Stimulated activated CD4-positive, alpha-beta T cell treated with anti-CD3 and anti-CD28 coated beads, TNF-alpha, amount 100 ng/mL, for 48 hours (primary cell): ENCODE results near the gene CACNA2D2.

Source experiments
- DNase-seq, 3 donors: peaks; one replicate each; pipeline ENCODE4 v3.0.0-alpha.2; 2020; ENCODE audit warnings: low read depth in 3 of 3

The CACNA2D2 gene

DNA sequence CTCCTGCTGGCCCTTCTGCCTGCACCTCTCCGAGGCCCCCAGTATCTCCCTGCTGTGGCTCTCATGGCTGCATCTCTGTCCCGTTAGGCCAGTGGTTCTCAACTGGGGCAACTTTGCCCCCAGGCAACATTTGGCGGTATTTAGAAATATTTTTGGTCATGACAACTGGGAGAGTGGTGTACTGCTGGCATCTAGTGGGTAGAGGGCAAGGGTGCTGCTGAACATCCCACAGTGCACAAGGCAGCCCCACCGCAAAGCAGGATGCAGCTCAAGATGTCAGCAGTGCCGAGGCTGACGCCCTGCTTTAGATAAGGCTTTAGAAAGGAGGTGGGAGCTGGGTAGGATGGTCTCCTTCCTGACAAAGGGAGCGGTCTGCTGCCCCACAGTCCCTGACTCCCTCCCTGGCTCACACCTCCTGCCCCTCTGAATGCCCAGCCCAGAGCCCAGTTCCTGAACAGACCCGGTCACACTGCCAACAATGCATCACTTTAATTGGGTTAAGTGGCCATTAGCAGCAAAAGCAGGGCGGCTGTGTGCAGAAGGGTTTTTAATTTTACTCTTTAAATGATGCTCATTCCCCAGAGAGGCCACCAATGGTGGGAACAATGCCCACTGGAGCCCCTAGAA, 75.3 kb downstream of the CACNA2D2 start:
- DNase-seq, result no peak

DNA sequence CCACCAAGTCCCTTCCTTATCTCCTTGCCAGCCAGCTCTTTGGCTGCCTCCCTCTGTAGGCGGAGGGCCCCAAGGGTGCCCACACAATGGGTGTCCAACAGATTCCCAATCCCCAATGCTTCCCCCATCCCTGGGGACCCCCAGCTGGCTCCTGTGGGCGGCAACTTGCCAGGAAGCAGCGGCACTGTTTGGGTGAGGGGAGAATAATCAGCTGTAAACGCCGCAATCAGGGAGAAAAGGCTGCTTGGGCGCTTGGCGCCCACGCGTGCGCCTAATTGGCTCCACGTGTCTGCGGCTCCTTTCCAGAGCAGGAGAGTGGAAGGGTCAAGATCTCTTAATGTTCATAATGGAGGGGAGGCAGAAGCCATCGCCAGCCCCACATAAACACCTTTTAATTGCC, 76.2 kb downstream of the CACNA2D2 start:
- no peak for DNase-seq

DNA sequence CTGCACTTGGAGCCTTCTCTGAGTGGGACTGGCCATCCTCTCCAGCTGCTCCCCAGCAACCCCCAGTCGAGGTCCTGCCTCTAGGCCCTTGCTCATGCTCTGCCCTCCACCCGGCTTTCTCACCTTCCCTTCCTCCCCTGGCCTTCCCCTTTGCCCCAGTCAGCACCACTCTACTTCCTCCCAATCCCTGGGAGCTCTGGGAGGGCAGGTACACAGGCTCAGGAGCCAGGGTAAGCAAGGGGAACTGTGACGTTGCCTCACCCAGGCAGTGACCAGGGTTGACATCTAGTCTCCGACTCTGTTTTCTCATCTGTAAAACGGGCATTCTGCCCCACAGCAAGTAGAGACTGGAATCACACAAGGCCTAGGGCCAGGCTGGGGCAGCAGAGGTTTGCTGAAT, 77.5 kb downstream of the CACNA2D2 start:
- DNase-seq, result no peak

DNA sequence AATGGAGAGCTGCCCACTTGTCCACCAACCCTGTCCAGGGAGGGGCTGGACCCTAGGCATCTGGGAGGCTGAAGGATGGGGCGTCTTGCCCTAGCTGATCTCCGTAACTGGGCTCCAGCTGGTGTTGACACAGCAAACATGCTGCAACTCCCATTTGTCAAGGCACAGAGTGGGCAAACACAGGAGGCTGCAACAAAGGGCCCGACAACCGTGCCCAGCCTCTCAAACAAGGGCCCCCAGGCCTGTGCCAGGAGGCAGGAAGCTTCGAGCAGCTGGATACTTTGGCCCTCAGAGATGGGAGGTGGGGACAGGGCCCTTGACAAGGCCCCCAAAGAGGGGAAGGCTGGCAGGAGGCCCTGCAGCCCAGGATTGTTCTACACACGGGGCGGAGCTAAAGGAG, 79.9 kb downstream of the CACNA2D2 start:
- no peak for DNase-seq

DNA sequence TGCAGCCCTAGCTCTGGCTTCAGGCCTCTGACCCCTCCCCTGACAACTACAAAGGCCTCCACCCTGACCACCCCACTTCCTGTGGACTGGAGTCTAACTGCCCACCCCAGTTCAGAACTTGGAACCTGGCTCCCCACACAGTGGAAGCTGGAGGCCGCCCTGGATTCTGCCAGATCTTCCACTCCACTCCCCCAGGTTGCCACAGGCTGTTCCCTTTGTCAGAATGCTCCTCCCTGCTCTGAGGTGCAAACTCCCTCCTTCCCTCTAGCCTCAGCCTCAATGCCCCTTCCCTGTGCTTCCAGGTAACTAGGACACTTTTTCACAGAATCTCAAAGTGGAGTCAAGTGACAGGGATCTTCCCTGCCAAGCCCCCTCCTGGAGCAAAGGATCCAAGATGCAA, 81.3 kb downstream of the CACNA2D2 start:
- no peak for DNase-seq

DNA sequence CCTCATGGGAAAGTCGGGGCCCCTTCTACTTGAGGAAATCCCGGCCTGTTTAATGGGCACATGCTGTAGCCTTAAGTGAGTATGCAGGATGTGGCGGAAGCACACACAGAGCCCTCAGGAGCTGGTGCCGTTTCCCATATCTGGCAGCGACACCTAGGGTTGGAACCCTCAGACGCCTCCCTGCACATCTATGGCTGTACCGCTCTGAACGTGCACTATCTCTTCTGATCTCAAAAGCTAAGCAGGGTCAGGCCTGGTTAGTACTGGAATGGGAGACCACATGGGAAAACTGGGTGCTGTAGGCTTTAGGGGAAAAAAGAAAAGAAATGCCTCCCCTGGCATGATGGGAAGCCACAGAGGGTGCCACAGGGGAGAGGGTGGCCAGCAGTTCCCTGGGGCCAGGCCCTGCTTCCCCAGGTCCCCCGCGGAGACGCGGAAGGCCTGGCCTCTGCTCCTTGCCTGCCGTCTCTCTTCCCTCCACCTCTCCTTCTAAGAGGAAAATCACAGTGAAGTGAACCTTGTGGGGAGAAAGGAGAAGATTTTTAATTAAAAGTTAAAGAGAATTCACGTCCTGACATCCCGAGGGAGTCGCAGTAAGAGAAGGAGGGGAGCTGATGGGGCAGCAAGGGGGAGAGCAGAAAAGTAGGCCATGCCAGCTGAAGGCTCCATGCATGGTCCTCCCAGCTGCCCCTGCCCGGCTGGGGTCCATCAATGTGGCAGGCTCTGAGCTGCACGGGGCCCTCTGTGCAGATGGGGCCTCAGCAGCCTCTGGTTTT, 83.7 kb downstream of the CACNA2D2 start:
- DNase-seq, result no peak

DNA sequence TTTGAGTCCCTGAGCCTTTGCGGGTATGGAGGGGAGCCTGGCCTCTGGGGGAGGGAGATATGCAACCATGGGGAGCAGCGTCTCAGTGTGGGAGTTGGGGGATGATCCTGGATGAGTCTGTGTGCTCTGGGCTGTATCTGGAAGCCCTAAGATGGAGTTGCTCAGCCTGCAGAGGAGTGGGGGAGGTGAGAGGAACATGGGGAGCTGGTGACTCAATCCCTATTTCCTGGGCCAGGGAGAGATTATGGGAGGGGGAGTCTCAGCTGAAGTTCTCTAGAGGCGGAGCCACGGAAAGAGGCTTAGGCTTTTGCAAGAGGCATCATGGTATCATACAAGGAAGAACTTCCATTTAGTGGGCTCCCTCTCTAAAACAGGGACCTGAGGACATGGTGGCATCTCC, 84.6 kb downstream of the CACNA2D2 start:
- DNase-seq, result no peak

DNA sequence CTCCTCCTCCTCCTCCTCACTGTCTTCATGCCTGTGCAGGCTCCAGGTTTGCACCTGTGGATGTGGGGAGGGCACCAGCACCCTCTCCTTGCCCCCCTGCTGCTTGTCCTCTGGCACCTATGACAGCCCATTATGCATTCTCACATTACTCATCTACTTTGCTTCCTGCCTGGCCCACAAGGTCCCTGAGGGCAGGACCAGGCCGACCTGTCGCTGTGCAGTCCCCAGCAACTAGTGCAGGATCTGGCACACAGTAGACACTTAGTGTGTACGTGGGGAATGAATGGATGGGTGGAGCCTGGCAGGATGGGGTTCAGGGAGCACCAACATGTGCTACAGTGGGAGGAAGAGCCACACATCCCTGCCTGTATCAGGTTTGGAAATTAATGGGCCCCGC, 85.8 kb downstream of the CACNA2D2 start:
- DNase-seq, result no peak

DNA sequence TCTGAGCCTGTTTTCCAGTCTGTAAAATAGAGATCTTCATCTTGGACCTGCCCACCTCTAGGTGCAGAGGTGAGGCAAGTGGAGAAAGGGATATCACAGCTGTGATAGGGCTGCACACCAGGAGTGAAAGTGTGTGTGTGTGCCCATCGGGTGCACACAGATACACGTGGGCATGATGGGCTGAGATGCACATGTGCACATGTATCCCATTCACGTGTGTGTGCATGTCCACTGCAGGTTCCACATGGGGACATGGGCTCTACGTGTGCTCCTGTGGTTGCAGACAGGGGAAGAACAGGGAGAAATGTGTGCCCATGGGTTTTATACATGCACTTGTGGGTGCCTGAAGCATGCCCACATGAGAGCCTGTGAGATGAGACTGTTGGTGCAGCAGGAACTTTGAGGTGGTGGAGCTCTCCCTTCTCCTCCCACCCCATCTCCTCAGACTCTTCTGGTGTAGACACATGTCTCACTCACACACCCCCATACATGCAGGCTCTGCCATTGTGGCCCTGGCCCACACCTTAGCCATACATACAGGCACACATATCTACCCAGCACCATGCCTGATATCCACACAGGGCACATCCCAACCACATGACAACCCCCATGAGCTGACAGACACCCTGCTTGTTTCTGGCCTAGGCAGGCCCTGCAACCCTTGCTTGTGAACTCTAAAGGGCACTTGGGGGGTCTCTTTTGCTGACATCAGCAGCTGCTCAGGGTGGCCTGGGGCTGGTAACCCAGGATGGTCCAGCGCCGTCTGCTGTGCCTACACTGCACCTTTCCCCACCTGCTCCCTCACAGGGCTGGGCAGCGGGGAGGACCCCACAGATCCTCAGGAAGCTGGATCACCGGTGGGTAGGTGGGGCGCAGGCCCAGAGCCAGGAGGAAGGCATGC, 86.4 kb downstream of the CACNA2D2 start:
- DNase-seq, result no peak

DNA sequence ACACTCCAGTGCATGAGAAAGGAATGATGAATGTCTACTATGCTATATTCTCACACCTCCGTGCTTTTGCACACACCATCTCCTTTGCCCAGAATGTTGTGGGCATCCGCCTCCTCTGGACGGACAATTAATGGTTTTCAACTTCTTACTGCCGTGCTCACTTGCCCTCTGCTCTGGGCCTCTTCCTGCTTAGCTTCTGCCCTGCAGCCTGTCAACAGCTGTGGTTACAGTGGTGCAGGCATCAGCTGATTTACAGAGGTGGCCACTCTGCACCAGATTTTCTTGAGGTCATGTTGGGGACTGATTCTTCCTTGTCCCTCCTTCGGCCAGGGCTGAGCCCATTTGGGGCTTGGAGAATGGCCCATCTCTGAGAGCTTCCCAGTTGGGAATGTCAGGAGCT, 87.6 kb downstream of the CACNA2D2 start:
- no peak for DNase-seq

DNA sequence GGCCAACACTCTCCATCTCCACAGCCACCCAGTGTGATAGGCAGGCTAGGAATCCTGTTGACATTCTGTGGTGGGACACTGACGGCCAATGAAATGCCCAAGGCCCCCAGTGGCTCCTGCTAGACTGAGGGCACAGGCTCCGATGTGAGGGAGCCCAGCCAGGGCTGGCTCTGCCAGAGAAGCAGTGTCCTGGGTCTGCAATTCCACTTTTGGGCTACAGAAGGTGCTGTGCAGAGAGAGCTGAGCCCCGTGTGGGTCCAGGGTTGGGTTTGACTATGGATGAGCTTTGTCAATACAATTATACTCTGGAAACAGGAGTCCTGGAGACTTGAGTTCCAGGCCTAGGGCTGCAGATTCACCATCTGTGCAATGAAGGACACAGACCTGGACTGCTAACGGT, 88.4 kb downstream of the CACNA2D2 start:
- DNase-seq, result no peak

DNA sequence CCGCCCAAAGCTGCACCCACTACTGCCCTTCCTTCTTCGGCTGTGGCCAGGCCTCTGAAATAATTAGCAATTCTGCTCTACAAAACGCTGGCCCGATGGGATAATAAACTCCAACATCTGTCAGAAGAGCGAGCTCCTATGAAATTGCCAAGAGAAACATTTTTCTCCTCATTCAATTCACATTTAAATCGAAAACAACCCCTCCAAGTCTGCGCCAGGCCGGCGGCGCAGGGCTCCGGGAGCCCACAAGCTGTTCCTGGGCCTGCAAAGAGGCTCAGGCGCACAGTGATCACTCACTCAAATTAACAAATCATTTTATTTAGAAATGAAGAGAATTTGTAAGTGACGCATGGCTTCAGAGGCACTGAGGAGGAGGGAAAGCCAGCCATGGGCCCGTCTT, 88.8 kb downstream of the CACNA2D2 start:
- DNase-seq, result no peak

DNA sequence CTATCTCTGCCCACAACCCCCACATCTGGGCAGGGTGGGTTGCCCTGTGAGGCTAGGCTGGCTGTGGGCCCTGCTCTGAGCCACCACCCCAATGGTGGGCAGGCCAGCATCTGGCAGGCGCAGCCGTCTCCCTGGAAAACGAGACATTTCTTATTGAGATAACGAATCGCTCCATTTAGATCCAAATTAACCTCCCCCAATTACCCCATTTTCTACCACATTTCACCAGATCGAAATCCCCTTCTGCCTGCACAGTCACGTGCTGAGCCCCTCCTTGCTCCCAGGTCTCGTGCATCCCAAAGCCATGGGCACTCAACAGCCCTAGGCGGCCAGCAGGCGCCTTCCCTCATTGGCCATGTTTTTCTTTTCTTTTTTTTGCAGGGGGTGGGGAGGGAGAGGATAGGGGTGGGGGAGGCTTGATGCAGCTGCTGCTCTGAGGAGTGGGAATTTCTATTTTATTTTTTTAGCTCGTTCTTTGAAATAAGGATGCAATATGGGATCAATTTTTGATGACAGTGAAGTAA, 91.1 kb downstream of the CACNA2D2 start:
- DNase-seq, result no peak

DNA sequence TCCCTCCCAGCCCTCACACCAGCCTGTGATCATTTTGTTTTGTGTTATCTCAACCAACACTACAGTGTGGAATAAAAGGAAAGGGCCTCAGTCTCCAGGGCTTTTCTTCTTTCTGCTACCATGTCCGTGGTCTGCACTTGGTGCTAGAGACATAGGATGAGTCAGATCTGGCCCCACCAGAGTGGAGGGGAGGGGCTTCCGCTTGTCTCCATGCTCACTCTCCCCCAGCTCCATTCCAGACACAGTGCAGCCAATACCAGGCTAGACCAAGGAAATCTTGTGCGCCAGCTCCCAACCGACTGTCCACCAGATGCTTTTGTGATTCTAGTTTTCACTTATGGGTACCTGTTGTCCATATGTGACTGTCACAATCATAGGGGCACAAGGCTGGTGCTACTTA, 92.2 kb downstream of the CACNA2D2 start:
- no peak for DNase-seq

DNA sequence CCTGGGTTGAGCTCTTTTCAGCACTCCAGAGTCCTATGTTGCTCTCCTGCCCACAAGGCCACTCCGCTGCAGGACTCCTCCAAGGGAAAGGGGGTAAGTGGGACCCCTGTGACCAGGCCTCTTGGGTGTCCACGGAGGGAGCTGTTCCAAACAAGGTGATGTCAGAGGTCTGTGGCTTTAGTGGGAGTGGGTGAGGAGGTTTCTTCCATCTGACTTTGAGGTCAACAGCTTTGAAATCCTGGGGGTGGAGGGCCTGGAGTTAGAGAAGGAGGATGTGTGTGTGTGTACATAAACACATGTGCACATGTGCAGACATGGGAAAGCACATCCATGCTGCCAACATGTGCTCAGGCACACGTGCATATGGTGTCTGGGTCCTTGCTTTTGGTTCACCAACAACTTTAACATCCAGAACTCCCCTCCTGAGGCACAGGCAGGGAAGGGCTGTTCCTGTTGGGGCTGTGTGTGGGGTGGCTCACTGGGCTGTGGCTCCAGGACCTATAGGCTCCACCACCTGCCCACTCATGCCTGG, 92.8 kb downstream of the CACNA2D2 start:
- DNase-seq, result no peak

DNA sequence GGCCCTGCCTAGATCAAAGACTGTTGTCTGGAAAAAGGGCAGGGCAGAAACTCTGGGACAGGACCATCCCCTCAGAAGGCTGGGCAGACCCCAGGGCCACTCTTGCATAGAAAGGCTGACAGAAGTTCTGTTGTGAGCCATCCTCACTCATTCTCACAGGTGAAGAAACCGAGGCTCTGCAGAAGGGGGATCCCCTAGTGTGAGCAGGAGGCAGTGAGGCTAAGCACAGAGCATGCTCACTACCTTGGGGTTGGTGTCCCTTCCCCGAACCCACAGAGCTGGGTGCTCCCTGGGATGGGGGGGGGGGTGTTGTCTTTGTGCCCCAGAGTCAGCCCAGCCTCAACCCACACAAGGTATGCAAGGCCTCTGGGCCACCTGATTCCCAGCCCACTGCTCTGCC, 93.2 kb downstream of the CACNA2D2 start:
- DNase-seq, result no peak

DNA sequence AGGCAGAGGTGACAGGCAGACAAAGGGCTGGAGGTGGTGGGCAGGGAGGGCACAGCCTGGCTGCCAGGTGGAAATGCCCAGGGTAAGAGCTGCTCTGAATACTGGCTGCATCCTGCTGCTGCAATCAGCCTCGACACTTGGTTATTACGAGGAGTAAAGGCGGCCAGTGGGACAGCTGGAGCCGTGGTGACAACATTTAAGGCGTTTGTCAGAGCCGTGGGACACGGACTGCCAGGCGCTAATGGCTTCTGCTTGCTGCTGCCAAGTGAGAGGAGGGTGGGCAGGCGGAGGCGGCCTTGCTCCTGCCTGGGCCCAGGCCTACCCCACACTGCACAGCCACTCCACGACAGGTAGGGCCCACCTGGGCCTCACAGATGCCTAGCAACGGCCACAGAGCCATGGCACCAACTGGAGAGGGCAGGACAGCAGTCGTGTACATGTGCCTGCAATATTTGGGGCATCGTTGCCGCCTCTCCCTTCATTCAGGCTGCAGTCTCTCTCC, 94.9 kb downstream of the CACNA2D2 start:
- DNase-seq, result no peak

DNA sequence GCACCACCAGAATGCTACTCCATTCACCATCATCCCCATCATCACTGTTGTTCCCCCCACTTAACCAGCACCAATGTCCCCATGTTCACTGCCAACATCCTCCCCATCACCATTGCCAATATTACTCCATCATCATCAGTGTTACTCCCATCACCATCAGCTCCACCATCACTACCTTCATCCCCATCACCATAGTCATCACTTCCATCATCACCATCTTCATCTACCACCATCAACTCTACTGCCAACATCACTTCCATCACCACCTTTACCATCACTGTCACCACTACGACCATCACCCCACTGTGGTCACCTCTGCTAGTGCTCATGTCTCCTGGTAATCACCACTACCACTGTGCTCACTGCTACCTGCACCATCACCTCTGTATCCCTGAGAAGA, 96.9 kb downstream of the CACNA2D2 start:
- no peak for DNase-seq

DNA sequence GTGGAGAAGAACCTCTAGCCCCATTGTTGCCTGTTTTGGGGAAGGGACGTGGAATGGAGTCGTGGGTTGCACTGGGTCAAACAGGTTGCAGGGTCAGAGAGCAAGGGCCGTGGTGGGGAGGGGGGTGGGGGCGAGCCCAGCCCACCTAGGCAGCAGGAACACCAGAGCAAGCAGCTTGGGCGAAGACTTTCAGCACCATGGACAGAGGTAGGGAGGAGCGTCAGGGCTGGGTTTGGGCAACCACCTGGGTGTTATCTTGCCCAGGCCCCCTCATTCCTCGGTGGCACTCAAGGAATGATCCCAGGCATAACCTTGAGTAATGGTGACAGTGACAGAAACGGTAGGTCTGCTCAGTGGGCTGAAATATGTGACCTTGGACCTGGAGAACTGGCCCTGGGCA, 98.2 kb downstream of the CACNA2D2 start:
- DNase-seq, result peak in 1 of 3 donors; percentile 20

DNA sequence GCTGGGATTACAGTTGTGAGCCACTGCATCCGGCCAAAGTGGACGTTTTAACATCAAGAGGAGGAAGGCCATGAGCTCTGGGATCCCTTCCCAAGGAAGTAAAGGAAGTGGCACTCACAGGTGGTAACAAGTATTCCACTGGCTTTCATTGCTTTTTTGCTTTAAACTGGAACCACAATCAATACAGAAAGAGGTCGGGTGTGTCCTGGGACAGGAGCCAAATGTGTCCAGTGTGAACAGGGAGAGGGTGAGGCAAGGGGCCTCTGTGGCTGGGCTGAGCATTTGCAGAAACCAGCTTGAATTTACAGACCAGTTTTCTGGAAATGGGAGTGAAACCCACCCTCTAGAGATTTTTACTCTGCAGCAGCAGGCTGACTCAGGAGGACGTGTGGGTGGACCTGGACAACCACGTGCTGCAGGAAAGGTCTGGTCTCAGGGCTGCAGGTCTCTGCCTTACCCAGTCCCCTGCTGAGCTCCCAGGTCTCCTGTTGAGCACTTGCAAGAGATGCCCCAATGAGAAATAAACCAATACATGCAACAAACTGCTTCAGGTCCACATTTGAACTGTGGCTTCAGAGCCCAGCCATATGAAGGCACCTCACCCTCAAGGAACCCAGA, 101.3 kb downstream of the CACNA2D2 start:
- no peak for DNase-seq

DNA sequence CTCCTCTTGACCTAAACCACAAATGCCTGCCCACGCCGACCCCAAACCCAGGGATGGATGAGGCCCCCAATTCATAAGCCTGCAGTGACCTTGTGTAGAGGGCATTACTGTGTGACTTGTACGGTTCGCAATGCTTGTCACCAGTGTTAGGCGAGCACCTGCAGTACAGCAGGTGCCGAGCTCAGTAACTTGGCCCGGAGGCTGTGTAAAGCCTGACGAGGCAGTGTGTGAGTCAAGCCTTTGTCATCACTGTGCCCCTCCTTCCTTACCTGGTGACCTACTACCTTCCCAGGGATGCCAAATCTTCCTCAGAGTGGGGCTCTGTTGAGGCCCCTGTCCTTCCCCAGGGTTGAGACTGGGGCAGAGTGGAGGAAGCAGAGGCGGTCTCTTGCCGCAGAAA, 106.9 kb downstream of the CACNA2D2 start:
- no peak for DNase-seq
